OCI-LY1 (cell line): ENCODE results near the gene XRCC4.

ENCODE experiments used
- H2AFZ ChIP-seq: fragments of 200-600 bp; sonication (generic), shearing (Covaris generic); 2 replicates; pipeline ENCODE4 v1.6.0; 2014; ENCODE audit warnings: antibody characterized with exemption, mild to moderate bottlenecking, low read length
- H3F3A ChIP-seq: fragments of 200-600 bp; sonication (generic), shearing (Covaris generic); 2 replicates; pipeline ENCODE4 v1.6.0; 2014; ENCODE audit warnings: mild to moderate bottlenecking, antibody characterized with exemption, low read length, moderate library complexity; ENCODE audit not compliant: insufficient read depth
- H3K27ac ChIP-seq: fragments of 200-600 bp; sonication (generic); 2 replicates; pipeline ENCODE4 v1.5.1; 2014; ENCODE audit warnings: low read length, mixed run types, mild to moderate bottlenecking, low read depth; ENCODE audit not compliant: poor library complexity, severe bottlenecking
- H3K27me3 ChIP-seq: fragments of 200-600 bp; sonication (generic); 2 replicates; pipeline ENCODE4 v1.6.0; 2014; ENCODE audit warnings: antibody characterized with exemption, mild to moderate bottlenecking, low read length, moderate library complexity; ENCODE audit not compliant: insufficient read depth
- H3K36me3 ChIP-seq: fragments of 200-600 bp; sonication (generic); 2 replicates; pipeline ENCODE4 v1.6.1; 2014; ENCODE audit warnings: mild to moderate bottlenecking, antibody characterized with exemption, low read length, moderate library complexity, mixed read lengths; ENCODE audit not compliant: insufficient read depth
- H3K4me1 ChIP-seq: fragments of 200-600 bp; sonication (generic); 2 replicates; pipeline ENCODE4 v1.5.1; 2014; ENCODE audit warnings: mild to moderate bottlenecking, low read length, moderate library complexity; ENCODE audit not compliant: insufficient read depth, severe bottlenecking
- H3K4me2 ChIP-seq: fragments of 200-600 bp; sonication (generic), shearing (Covaris generic); 2 replicates; pipeline ENCODE4 v1.6.1; 2014; ENCODE audit warnings: low read length
- H3K4me3 ChIP-seq: fragments of 200-600 bp; sonication (generic); 2 replicates; pipeline ENCODE4 v1.5.1; 2014; ENCODE audit warnings: low read length, low read depth, mild to moderate bottlenecking, mixed read lengths; ENCODE audit not compliant: poor library complexity, severe bottlenecking
- H3K79me2 ChIP-seq: fragments of 200-600 bp; shearing (Covaris generic); 2 replicates; pipeline ENCODE4 v1.6.1; 2016; ENCODE audit warnings: mixed run types, low read length, mixed read lengths; ENCODE audit not compliant: insufficient read depth
- H3K9ac ChIP-seq: fragments of 200-600 bp; sonication (generic), shearing (Covaris generic); 2 replicates; pipeline ENCODE4 v1.6.1; 2014; ENCODE audit warnings: mild to moderate bottlenecking, low read length, mixed read lengths
- H3K9me2 ChIP-seq: fragments of 200-600 bp; sonication (generic), shearing (Covaris generic); 2 replicates; pipeline ENCODE4 v1.6.1; 2014; ENCODE audit warnings: low read depth, mild to moderate bottlenecking, low read length, mixed read lengths
- H3K9me3 ChIP-seq: fragments of 200-600 bp; shearing (Covaris generic); 2 replicates; pipeline ENCODE4 v1.6.1; 2014; ENCODE audit warnings: low read length, mixed read lengths
- H4K20me1 ChIP-seq: fragments of 200-600 bp; sonication (generic), shearing (Covaris generic); 2 replicates; pipeline ENCODE4 v1.6.0; 2016; ENCODE audit warnings: mild to moderate bottlenecking, low read length; ENCODE audit not compliant: insufficient read depth
- CTCF ChIP-seq: fragments of 200-600 bp; sonication (generic), shearing (Covaris generic); IDR thresholded peaks from 2 replicates; pipeline ENCODE4 v1.5.1; 2017; ENCODE audit warnings: mild to moderate bottlenecking, antibody characterized with exemption, low read length, moderate library complexity, mixed read lengths
- EZH2 ChIP-seq: fragments of 200-600 bp; sonication (generic), shearing (Covaris generic); IDR thresholded peaks from 2 replicates; pipeline ENCODE4 v1.8.0; 2017; ENCODE audit warnings: borderline replicate concordance, mixed run types, mild to moderate bottlenecking, antibody characterized with exemption, low read length, moderate library complexity, mixed read lengths

The XRCC4 gene

GRCh38 chr5:83096660-83097339 is 19.5 kb downstream of the XRCC4 start:
- no peak overlapping the region for H2AFZ ChIP-seq
- no peak overlapping the region for H3K27ac ChIP-seq
- no peaks in the 10 kb centered on the region for H3F3A ChIP-seq
- H3K79me2 ChIP-seq = 0 out of 2 replicates have a peak, but pooled peaks cover 10% of the 10 kb centered on the region
- H3K36me3 ChIP-seq = no peaks in the 10 kb centered on the region
- no peaks in the 10 kb centered on the region for H4K20me1 ChIP-seq
- H3K27me3 ChIP-seq = no peaks in the 10 kb centered on the region
- TF ChIP-seq EZH2 (no peak), CTCF (no peak)
- H3K9ac ChIP-seq = no peak overlapping the region
- peaks cover 6% of the 10 kb centered on the region; the same call in 1 of the 2 replicates for H3K9me3 ChIP-seq
- H3K4me1 ChIP-seq = no peaks in the 10 kb centered on the region
- H3K4me2 ChIP-seq = no peak overlapping the region
- no peak overlapping the region for H3K4me3 ChIP-seq
- no peaks in the 10 kb centered on the region for H3K9me2 ChIP-seq

- Histone ChIP-seq H4K20me1 (no peaks in the 10 kb centered on the region), H3K9me2 (no peaks in the 10 kb centered on the region), H3K4me1 (no peaks in the 10 kb centered on the region), H3K4me3 (no peak overlapping the region), H3K27me3 (no peaks in the 10 kb centered on the region), H3K9ac (no peak overlapping the region), H2AFZ (no peak overlapping the region), H3K36me3 (no peaks in the 10 kb centered on the region), H3K4me2 (no peak overlapping the region), H3K27ac (no peak overlapping the region), H3K9me3 (peaks cover 6% of the 10 kb centered on the region; the same call in 1 of the 2 replicates), H3F3A (no peaks in the 10 kb centered on the region), H3K79me2 (0 out of 2 replicates have a peak, but pooled peaks cover 10% of the 10 kb centered on the region)
- TF ChIP-seq EZH2 = no peak
- no peak for TF ChIP-seq CTCF
These were observed 20.4 kb downstream of the XRCC4 start for GRCh38 chr5:83097689-83098231.

- Histone ChIP-seq H3K27ac (no peak overlapping the region), H3K4me3 (no peak overlapping the region), H3K27me3 (no peaks in the 10 kb centered on the region), H4K20me1 (no peaks in the 10 kb centered on the region), H3F3A (no peaks in the 10 kb centered on the region), H2AFZ (no peak overlapping the region), H3K9me3 (no peaks in the 10 kb centered on the region), H3K4me2 (no peak overlapping the region), H3K36me3 (no peaks in the 10 kb centered on the region), H3K9ac (no peak overlapping the region), H3K9me2 (no peaks in the 10 kb centered on the region), H3K79me2 (0 out of 2 replicates have a peak, but pooled peaks cover 10% of the 10 kb centered on the region), H3K4me1 (no peaks in the 10 kb centered on the region)
- TF ChIP-seq EZH2 (no peak), CTCF (no peak)
These were observed 21.7 kb downstream of the XRCC4 start for GRCh38 chr5:83099001-83099400.
